GM19043 (cell line): ENCODE data around the gene UBAP1.
"Not testable (repeated sequence)": the region's sequence is repeated elsewhere in the genome, so short reads cannot be mapped to it uniquely, and the experiment has no call there.

Experiments
- ATAC-seq: cut with Tn5 transposase; IDR thresholded peaks from one replicate; pipeline ENCODE4 v1.9.1; 2021; ENCODE audit warnings: low read depth; ENCODE audit not compliant: unreplicated experiment

Gene UBAP1

GRCh38 chr9:34254966-34255825, 76.4 kb downstream of the UBAP1 start:
- no peak for ATAC-seq

- ATAC-seq: no peak
Measured at GRCh38 chr9:34256104-34256503, 77.3 kb downstream of the UBAP1 start.

GRCh38 chr9:34256987-34257585, 78.2 kb downstream of the UBAP1 start:
- ATAC-seq: no peak

- no peak for ATAC-seq
Measured at GRCh38 chr9:34259315-34259714, 80.5 kb downstream of the UBAP1 start.

- no peak for ATAC-seq
Measured at GRCh38 chr9:34262971-34263370, 84.1 kb downstream of the UBAP1 start.

- ATAC-seq: no peak
Measured at GRCh38 chr9:34267660-34268059, 88.8 kb downstream of the UBAP1 start.

GRCh38 chr9:34271265-34272006, 92.6 kb downstream of the UBAP1 start:
- ATAC-seq: no peak

- no peak for ATAC-seq
Measured at GRCh38 chr9:34272101-34272541, 93.3 kb downstream of the UBAP1 start.

GRCh38 chr9:34273588-34273987, 94.7 kb downstream of the UBAP1 start:
- not testable (repeated sequence) for ATAC-seq

GRCh38 chr9:34275811-34276210, 97.0 kb downstream of the UBAP1 start:
- ATAC-seq: no peak

GRCh38 chr9:34276772-34277171, 97.9 kb downstream of the UBAP1 start:
- ATAC-seq: no peak

GRCh38 chr9:34279411-34279810, 100.6 kb downstream of the UBAP1 start:
- no peak for ATAC-seq

GRCh38 chr9:34282096-34282495, 103.3 kb downstream of the UBAP1 start:
- no peak for ATAC-seq

- ATAC-seq: no peak
Measured at GRCh38 chr9:34289159-34289558, 110.3 kb downstream of the UBAP1 start.

GRCh38 chr9:34291023-34291422, 112.2 kb downstream of the UBAP1 start:
- ATAC-seq: no peak

GRCh38 chr9:34291423-34291822, 112.6 kb downstream of the UBAP1 start:
- no peak for ATAC-seq

GRCh38 chr9:34292552-34292951, 113.7 kb downstream of the UBAP1 start:
- ATAC-seq: no peak

- not testable (repeated sequence) for ATAC-seq
Measured at GRCh38 chr9:34301064-34301463, 122.2 kb downstream of the UBAP1 start.
